Measurements from ENCODE around the gene SERPINA9. TPM values are rescaled to one million over a fixed set of nuclear protein-coding genes. Genes with fewer than 3 reads are reported as not detected.

The SERPINA9 gene
- total and polyA plus RNA-seq, 7 donors, result not detected

DNA sequence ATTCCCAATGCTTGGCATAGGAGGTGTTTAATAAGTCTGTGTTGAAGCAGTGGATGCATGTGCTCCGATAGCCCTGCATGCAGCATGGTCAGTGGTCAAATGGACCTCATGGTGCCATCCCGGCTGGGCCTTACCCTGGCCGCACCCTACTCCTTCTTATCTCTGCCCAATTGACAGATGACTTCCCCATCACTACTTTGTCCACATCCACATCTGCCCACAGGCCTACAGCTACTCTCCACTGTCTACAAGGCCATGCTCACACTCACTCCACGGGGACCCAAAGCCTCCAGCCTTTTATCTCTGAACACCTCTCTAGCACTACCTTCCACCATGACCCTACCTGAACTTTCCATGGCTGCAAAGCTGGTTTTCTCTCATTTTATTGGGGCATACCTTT, 34.9 kb downstream of the SERPINA9 start:
- Histone ChIP-seq H3K36me3 (ENCODE audit: insufficient read depth in 1 of 2, low read depth in 1 of 2) (no peaks in the 10 kb centered on the region), H3K4me1 (no peaks in the 10 kb centered on the region), H3K4me3 (no peak overlapping the region), H3K27ac (no peak overlapping the region), H3K27me3 (ENCODE audit: insufficient read depth in 3 of 3, low read length in 2 of 3) (peaks cover under 1 to 7% (median 3%) of the 10 kb centered on the region in 3 donors), H3K9me3 (no peaks in the 10 kb centered on the region)
- ATAC-seq (no peak), DNase-seq (no peak)
- intact Hi-C loops (cut with DNase I), result no loop called here
- WGBS, 3 donors, result 88 to 91% (median 88%) methylated on average over 4 of the region's 4 CpGs
- TF ChIP-seq, protein P1, sequence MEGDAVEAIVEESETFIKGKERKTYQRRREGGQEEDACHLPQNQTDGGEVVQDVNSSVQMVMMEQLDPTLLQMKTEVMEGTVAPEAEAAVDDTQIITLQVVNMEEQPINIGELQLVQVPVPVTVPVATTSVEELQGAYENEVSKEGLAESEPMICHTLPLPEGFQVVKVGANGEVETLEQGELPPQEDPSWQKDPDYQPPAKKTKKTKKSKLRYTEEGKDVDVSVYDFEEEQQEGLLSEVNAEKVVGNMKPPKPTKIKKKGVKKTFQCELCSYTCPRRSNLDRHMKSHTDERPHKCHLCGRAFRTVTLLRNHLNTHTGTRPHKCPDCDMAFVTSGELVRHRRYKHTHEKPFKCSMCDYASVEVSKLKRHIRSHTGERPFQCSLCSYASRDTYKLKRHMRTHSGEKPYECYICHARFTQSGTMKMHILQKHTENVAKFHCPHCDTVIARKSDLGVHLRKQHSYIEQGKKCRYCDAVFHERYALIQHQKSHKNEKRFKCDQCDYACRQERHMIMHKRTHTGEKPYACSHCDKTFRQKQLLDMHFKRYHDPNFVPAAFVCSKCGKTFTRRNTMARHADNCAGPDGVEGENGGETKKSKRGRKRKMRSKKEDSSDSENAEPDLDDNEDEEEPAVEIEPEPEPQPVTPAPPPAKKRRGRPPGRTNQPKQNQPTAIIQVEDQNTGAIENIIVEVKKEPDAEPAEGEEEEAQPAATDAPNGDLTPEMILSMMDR (IDR thresholded peaks at IDR 0.05), result no peak

DNA sequence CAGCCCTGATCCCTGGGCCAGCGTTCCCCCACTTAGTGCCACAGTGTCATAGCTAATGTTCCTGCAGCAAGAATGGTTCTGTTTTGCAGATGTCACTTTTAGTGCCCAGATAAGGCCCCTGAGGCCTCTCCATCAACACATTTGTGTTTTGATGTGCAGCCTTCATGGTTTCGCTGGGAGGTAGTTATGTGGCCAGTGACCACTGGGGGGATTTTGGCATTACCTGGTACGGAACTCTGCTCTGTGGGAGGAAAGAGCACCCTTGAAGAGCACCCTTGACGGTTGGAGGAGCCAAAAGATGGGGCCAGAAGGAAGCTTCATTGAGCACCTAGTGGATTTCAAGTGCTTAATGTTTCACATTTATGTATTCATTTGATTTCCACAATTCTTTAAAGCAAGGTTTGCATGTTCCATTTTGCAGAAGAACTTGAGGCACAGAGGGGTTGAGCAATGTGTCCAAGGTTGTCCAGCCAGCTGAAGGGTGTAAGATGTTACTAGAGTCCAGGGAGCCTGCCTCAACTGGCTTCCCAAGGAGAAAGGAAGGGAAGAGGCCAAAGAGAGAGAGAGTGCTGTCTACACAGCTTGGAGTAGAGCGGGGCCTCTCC, 36.4 kb downstream of the SERPINA9 start:
- ATAC-seq (no peak), DNase-seq (no peak)
- Histone ChIP-seq H3K27ac (no peak overlapping the region), H3K4me1 (no peaks in the 10 kb centered on the region), H3K27me3 (ENCODE audit: insufficient read depth in 3 of 3, low read length in 2 of 3) (peaks cover 3 to 7% (median 4%) of the 10 kb centered on the region in 3 donors), H3K4me3 (no peak overlapping the region), H3K9me3 (no peaks in the 10 kb centered on the region), H3K36me3 (ENCODE audit: insufficient read depth in 1 of 2, low read depth in 1 of 2) (no peaks in the 10 kb centered on the region)
- TF ChIP-seq, protein P1 (IDR thresholded peaks at IDR 0.05), result no peak
- 63 to 77% (median 68%) methylated on average over 5 of the region's 5 CpGs for WGBS, 3 donors
- intact Hi-C loops (cut with DNase I), result no loop called here

DNA sequence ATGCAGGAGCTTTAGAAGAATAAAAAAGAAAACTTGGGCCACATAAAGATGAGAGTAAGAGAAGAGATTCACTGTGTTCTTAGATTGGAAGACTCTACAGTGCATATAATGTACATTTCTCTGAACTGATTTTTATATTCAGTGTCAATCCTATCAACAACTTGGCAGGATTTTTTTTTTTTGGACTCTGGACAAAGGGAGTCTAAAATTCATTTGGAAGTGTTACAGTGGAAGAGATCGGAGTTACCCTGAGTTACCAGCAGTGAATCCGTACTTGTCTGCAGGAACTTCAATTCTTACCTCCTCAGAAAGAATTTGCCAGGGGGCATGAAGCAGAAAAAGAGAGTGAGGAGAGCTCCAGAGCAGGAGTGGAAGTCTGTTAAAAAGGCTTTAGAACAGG, 47.4 kb downstream of the SERPINA9 start:
- intact Hi-C loops (cut with DNase I), result loop anchor here in 1 of 2 donors (5.0 to 10.0 kb wide), 2 partner anchors 59 to 256 kb away; no protein-coding TSS in a partner anchor
- H3K27me3 ChIP-seq (ENCODE audit: insufficient read depth in 3 of 3, low read length in 2 of 3), result peaks cover 0 to 3% (median 0%) of the 10 kb centered on the region in 3 donors
- H3K36me3 ChIP-seq (ENCODE audit: insufficient read depth in 1 of 2, low read depth in 1 of 2), result no peaks in the 10 kb centered on the region
- TF ChIP-seq, protein P1 (IDR thresholded peaks at IDR 0.05), result no peak
- H3K4me3 ChIP-seq, result no peak overlapping the region
- H3K9me3 ChIP-seq, result no peaks in the 10 kb centered on the region
- H3K27ac ChIP-seq, result no peak overlapping the region
- DNase-seq (no peak), ATAC-seq (no peak)
- 33 to 57% (median 41%) methylated on average over 2 of the region's 2 CpGs for WGBS, 3 donors
- no peaks in the 10 kb centered on the region for H3K4me1 ChIP-seq

DNA sequence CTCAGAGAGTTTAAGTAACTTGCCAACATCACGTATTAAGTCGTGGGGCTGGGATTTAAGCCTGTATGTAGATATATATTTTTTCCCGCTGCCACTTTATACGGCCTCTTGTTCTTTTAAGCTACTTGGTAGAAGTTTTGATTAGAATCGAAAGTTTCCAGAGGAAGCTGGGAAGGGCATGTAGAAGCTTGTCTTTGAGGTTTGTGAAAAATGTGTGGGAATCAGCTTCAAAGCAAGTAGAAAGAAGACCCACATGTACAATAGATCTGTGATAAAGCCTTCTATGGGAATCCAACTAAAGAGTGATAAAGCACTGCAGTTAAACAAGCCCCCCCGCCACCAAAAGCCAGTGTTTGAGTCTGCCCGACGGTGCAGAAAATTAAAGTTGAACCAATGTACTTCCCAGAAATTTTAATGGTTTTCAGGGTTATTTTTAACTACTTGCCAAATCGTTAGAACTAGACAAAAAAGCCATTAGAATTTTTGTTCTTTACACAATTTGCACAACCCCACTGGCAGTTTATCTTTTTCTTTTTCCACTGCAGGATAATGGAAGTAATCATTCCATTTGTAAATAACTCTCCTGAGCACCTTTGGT, 48.9 kb downstream of the SERPINA9 start:
- TF ChIP-seq, protein P1 (IDR thresholded peaks at IDR 0.05), result no peak
- no peak for ATAC-seq
- Histone ChIP-seq H3K4me1 (no peaks in the 10 kb centered on the region), H3K9me3 (no peaks in the 10 kb centered on the region), H3K27ac (no peak overlapping the region), H3K4me3 (no peak overlapping the region), H3K36me3 (ENCODE audit: insufficient read depth in 1 of 2, low read depth in 1 of 2) (no peaks in the 10 kb centered on the region), H3K27me3 (ENCODE audit: insufficient read depth in 3 of 3, low read length in 2 of 3) (peaks cover 0 to 7% (median 2%) of the 10 kb centered on the region in 3 donors)
- 80 to 85% (median 80%) methylated on average over 9 of the region's 9 CpGs for WGBS, 3 donors
- no peak for DNase-seq
- intact Hi-C loops (cut with DNase I), result loop anchor here in 1 of 2 donors (5.0 to 10.0 kb wide), 2 partner anchors 60 to 258 kb away; no protein-coding TSS in a partner anchor
